ENCODE results near the gene ITGA1.
A peak's percentile ranks its signal among the peaks of the same experiment; 100 is the strongest.

Gene ITGA1

GRCh38 chr5:52773342-52773741 is 14.4 kb upstream of the ITGA1 start:
- DNase-seq: no peak

- no peak for DNase-seq
Observed at GRCh38 chr5:52774005-52774410, 13.7 kb upstream of the ITGA1 start.

- DNase-seq: no peak
Observed at GRCh38 chr5:52776116-52776515, 11.6 kb upstream of the ITGA1 start.

GRCh38 chr5:52777186-52777585 is 10.5 kb upstream of the ITGA1 start:
- DNase-seq: no peak

GRCh38 chr5:52778781-52779180 is 8.9 kb upstream of the ITGA1 start:
- DNase-seq: no peak

GRCh38 chr5:52779213-52779612 is 8.5 kb upstream of the ITGA1 start:
- DNase-seq: no peak

GRCh38 chr5:52783226-52783959 is 4.3 kb upstream of the ITGA1 start:
- DNase-seq: no peak

- no peak for DNase-seq
Observed at GRCh38 chr5:52784737-52785136, 3.0 kb upstream of the ITGA1 start.

- DNase-seq: no peak
Observed at GRCh38 chr5:52786391-52786790, 1.3 kb upstream of the ITGA1 start.

GRCh38 chr5:52786949-52787599 is 642 bp upstream of the ITGA1 start:
- no peak for DNase-seq

GRCh38 chr5:52788505-52788821 is 747 bp downstream of the ITGA1 start:
- no peak for DNase-seq

- DNase-seq: no peak
Observed at GRCh38 chr5:52789378-52789777, 1.7 kb downstream of the ITGA1 start.

GRCh38 chr5:52789851-52790250 is 2.1 kb downstream of the ITGA1 start:
- DNase-seq: no peak

GRCh38 chr5:52791366-52791765 is 3.6 kb downstream of the ITGA1 start:
- no peak for DNase-seq

- no peak for DNase-seq
Observed at GRCh38 chr5:52794519-52794918, 6.8 kb downstream of the ITGA1 start.

- DNase-seq: no peak
Observed at GRCh38 chr5:52796031-52796430, 8.3 kb downstream of the ITGA1 start.

- DNase-seq: no peak
Observed at GRCh38 chr5:52796516-52797103, 8.9 kb downstream of the ITGA1 start.

GRCh38 chr5:52798938-52799337 is 11.2 kb downstream of the ITGA1 start:
- no peak for DNase-seq

GRCh38 chr5:52799358-52799982 is 11.8 kb downstream of the ITGA1 start:
- DNase-seq: no peak

- DNase-seq: peak; percentile 59
Observed at GRCh38 chr5:52799983-52800393, 12.3 kb downstream of the ITGA1 start.

GRCh38 chr5:52800394-52801213 is 12.9 kb downstream of the ITGA1 start:
- DNase-seq: no peak

- no peak for DNase-seq
Observed at GRCh38 chr5:52801329-52801728, 13.6 kb downstream of the ITGA1 start.

Data from NCI-H524 treated with DMSO at 0.1 percent for 48 hours (cell line).